BE2C (cell line): ENCODE data around the gene EMC9.

ENCODE experiments used
- DNase-seq: peaks from one replicate; pipeline ENCODE4 v3.0.0-alpha.2; 2020
- H3K27me3 ChIP-seq: fragments of 250-450 bp; sonication (Bioruptor Pico); 2 replicates; pipeline ENCODE4 v1.5.1; 2020; ENCODE audit warnings: mild to moderate bottlenecking
- H3K36me3 ChIP-seq: fragments of 250-450 bp; sonication (Bioruptor Pico); 2 replicates; pipeline ENCODE4 v1.5.1; 2020; ENCODE audit warnings: mild to moderate bottlenecking
- H3K4me1 ChIP-seq: fragments of 250-450 bp; sonication (Bioruptor Pico); 2 replicates; pipeline ENCODE4 v1.5.1; 2020
- H3K4me3 ChIP-seq: 2 replicates; pipeline ENCODE4 v1.5.1; 2011; ENCODE audit warnings: low read depth, low read length
- H3K9me3 ChIP-seq: fragments of 250-450 bp; sonication (Bioruptor Pico); 2 replicates; pipeline ENCODE4 v1.5.1; 2020
- CTCF ChIP-seq: IDR thresholded peaks from 2 replicates; pipeline ENCODE4 v1.5.1; 2012; ENCODE audit warnings: mild to moderate bottlenecking, low read depth, low read length

Gene EMC9

DNA sequence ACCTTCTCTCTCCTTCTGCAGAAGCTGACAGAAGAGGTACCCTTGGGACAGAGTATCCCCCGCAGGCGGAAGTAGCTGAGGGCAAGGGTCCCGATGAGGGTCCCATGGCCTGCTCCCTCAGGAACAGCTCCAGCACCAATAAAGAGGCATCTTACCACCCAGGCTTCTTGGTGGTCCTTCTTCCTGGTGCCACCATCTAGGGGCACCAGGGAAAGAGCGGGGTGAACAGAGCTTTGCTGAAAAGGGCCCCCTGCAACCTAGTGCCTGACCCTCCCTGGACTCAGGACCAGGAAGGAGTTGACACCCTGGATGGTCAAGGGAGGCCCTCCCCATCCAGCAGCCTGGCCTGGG lies 19.1 kb upstream of the EMC9 start:
- Histone ChIP-seq H3K4me3 (no peak overlapping the region), H3K27me3 (no peaks in the 10 kb centered on the region), H3K36me3 (peaks cover 26% of the 10 kb centered on the region), H3K4me1 (peaks cover 8% of the 10 kb centered on the region), H3K9me3 (no peaks in the 10 kb centered on the region)
- no peak for TF ChIP-seq CTCF
- DNase-seq: no peak

- H3K4me3 ChIP-seq: no peak overlapping the region
- peaks cover 8% of the 10 kb centered on the region for H3K4me1 ChIP-seq
- peaks cover 31% of the 10 kb centered on the region for H3K36me3 ChIP-seq
- DNase-seq: no peak
- H3K27me3 ChIP-seq: no peaks in the 10 kb centered on the region
- no peak for TF ChIP-seq CTCF
- no peaks in the 10 kb centered on the region for H3K9me3 ChIP-seq
Measured at GRCh38 chr14:24159777-24160498, 18.5 kb upstream of the EMC9 start.

DNA sequence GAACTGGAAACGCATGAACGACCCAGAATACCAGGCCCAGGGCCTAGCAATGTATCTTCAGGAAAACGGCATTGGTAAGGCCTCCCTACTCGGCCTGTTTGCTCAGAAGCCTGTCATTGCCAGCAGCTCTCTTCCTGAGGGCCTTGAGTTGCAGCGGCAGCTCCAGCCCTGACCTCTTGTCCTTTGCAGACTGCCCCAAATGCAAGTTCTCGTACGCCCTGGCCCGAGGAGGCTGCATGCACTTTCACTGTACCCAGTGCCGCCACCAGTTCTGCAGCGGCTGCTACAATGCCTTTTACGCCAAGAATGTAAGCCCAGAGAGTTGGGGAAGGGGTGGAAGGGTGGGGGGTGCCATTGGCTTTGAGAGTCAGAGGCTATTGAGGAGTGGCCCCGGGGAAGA lies 15.9 kb upstream of the EMC9 start:
- DNase-seq: no peak
- Histone ChIP-seq H3K4me3 (no peak overlapping the region), H3K9me3 (no peaks in the 10 kb centered on the region), H3K4me1 (peaks cover 8% of the 10 kb centered on the region), H3K27me3 (no peaks in the 10 kb centered on the region), H3K36me3 (peaks cover 47% of the 10 kb centered on the region)
- no peak for TF ChIP-seq CTCF

- no peak overlapping the region for H3K4me3 ChIP-seq
- H3K4me1 ChIP-seq: peaks cover 8% of the 10 kb centered on the region
- no peak for TF ChIP-seq CTCF
- H3K36me3 ChIP-seq: peaks cover 51% of the 10 kb centered on the region
- no peaks in the 10 kb centered on the region for H3K27me3 ChIP-seq
- no peak for DNase-seq
- no peaks in the 10 kb centered on the region for H3K9me3 ChIP-seq
Measured at GRCh38 chr14:24156840-24157239, 15.4 kb upstream of the EMC9 start.

DNA sequence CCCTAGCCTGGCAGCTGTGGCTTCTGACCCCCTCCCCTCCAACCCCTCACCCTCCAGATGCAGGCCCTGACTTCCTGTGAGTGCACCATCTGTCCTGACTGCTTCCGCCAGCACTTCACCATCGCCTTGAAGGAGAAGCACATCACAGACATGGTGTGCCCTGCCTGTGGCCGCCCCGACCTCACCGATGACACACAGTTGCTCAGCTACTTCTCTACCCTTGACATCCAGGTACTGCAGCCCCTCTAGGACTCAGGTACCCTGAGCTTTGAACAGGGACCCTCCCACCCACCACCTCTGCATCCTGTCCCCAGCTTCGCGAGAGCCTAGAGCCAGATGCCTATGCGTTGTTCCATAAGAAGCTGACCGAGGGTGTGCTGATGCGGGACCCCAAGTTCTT lies 13.7 kb upstream of the EMC9 start:
- Histone ChIP-seq H3K9me3 (no peaks in the 10 kb centered on the region), H3K4me1 (no peaks in the 10 kb centered on the region), H3K36me3 (peaks cover 66% of the 10 kb centered on the region), H3K4me3 (no peak overlapping the region), H3K27me3 (no peaks in the 10 kb centered on the region)
- no peak for TF ChIP-seq CTCF
- DNase-seq: no peak

DNA sequence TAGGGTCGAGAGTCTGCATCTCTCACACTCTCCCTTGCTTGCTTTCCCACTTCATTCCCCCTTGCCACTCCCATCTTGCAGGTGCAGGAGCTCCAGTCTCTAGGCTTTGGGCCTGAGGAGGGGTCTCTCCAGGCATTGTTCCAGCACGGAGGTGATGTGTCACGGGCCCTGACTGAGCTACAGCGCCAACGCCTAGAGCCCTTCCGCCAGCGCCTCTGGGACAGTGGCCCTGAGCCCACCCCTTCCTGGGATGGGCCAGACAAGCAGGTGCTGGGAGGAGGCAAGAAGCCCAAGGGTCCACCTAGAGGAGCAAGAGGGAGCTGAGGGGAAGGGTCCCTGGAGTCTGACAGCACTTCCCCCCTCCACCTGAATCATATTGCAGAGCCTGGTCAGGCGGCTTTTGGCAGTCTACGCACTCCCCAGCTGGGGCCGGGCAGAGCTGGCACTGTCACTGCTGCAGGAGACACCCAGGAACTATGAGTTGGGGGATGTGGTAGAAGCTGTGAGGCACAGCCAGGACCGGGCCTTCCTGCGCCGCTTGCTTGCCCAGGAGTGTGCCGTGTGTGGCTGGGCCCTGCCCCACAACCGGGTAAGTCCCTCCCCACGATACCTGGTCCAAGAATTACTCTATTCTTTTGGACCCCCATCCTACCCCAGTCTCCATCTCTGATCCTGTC lies 10.2 kb upstream of the EMC9 start:
- no peak for DNase-seq
- TF ChIP-seq CTCF: no peak
- no peaks in the 10 kb centered on the region for H3K9me3 ChIP-seq
- peaks cover 59% of the 10 kb centered on the region for H3K36me3 ChIP-seq
- no peaks in the 10 kb centered on the region for H3K27me3 ChIP-seq
- H3K4me3 ChIP-seq: no peak overlapping the region
- H3K4me1 ChIP-seq: no peaks in the 10 kb centered on the region
